Mucosa of stomach (tissue), 1 donor: ENCODE results near the gene HOXA5.
A peak's percentile ranks its signal among the peaks of the same experiment; 100 is the strongest.

ENCODE experiments used
- H3K27me3 ChIP-seq: one replicate; pipeline ENCODE4 v1.7.0; 2013; ENCODE audit warnings: mild to moderate bottlenecking, low read length; ENCODE audit not compliant: control insufficient read depth, insufficient read depth
- H3K36me3 ChIP-seq: one replicate; pipeline ENCODE4 v1.7.0; 2013; ENCODE audit warnings: low read length; ENCODE audit not compliant: control insufficient read depth, insufficient read depth
- H3K4me1 ChIP-seq: one replicate; pipeline ENCODE4 v1.7.0; 2013; ENCODE audit warnings: mild to moderate bottlenecking, low read length; ENCODE audit not compliant: control insufficient read depth, insufficient read depth
- H3K4me3 ChIP-seq: one replicate; pipeline ENCODE4 v1.7.0; 2013; ENCODE audit warnings: low read length
- H3K9ac ChIP-seq: one replicate; pipeline ENCODE4 v1.7.0; 2013; ENCODE audit warnings: mild to moderate bottlenecking, low read length, moderate library complexity
- H3K9me3 ChIP-seq: one replicate; pipeline ENCODE4 v1.7.0; 2013; ENCODE audit warnings: mild to moderate bottlenecking, low read length, moderate library complexity; ENCODE audit not compliant: control insufficient read depth
- donor health status: Pancreatic carcinoma.

HOXA5 gene

DNA sequence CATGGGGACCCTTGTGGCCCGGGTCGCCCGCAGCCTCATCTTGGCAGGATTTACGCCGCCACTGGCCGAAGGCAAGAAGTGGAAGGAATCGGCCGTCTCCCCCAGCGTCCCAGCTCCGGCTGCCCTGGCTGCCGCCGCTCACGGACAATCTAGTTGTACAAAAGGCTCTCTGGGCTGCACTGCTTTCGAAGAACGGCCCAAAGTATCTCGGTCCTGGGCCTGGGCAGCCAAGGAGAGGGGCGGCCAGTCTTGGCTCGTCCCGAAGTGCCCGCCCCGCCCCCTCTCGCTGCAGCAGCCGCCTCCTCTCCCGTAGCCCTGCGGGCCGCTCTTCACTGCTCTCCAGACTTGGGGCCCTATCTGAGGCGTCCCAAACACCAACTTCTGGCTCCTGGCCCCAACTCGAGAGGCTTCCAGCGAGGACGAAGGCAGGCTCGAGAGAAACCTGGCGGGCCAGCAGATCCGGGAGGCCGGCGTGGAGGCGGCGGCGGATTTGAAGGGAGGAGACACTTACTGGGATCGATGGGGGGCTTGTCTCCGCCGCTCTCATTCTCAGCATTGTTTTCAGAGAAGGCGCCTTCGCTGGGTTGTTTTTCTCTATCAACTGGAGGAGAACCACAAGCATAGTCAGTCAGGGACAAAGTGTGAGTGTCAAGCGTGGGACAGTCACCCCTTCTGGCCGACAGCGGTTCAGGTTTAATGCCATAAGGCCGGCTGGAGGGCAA is 21.0 kb upstream of the HOXA5 start:
- Histone ChIP-seq H3K4me1 (peaks cover 18% of the 10 kb centered on the region), H3K27me3 (peaks cover 99% of the 10 kb centered on the region), H3K9me3 (no peaks in the 10 kb centered on the region), H3K4me3 (no peak overlapping the region), H3K36me3 (no peaks in the 10 kb centered on the region), H3K9ac (no peak overlapping the region)

DNA sequence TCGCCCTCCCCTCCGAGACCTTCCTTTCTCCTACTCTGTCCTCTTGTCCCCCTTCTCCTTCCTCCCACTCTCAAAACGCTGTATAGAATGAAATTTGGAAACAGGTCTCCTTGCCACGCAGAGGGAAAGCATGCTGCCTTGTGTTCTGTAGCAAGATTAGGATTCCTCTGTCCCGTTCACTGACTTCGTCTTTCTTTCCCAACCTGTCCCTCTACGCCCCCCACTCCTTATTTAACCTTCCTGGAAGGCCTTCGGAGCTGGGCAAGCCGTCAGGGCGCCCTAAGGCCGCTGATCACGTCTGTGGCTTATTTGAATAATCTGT is 20.5 kb upstream of the HOXA5 start:
- no peak overlapping the region for H3K4me3 ChIP-seq
- no peak overlapping the region for H3K9ac ChIP-seq
- H3K4me1 ChIP-seq, result peaks cover 18% of the 10 kb centered on the region
- H3K9me3 ChIP-seq, result no peaks in the 10 kb centered on the region
- peaks cover 99% of the 10 kb centered on the region for H3K27me3 ChIP-seq
- H3K36me3 ChIP-seq, result no peaks in the 10 kb centered on the region

DNA sequence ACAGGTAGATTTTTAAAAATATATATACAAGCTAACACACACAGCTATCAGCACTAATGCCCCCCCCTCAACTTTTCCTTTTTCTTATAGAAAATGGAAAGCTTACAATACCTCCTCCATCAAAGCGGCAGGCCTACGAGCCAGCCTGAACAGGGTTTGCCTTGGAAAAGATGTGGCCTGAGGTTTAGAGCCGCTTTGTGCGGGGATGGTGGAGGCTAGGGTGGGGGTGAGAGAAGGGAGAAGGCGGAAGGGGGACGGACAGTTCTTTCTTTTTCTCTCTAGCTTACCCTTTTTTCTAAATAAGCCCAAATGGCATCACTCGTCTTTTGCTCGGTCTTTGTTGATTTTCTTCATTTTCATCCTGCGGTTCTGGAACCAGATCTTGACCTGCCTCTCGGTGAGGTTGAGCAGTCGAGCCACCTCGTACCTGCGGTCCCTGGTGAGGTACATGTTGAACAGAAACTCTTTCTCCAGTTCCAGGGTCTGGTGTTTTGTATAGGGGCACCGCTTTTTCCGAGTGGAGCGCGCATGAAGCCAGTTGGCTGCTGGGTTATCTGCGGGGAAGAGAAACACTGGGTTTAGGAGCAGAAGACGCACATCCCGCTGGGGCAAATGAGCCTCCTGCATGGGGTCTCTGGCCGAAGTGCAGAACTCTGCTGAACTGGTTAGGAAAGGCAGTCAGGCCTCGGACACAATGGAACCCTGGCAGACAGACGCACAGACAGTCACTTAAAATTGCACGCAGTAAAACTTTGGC is 20.0 kb upstream of the HOXA5 start:
- Histone ChIP-seq H3K4me1 (peaks cover 18% of the 10 kb centered on the region), H3K9ac (no peak overlapping the region), H3K27me3 (peaks cover 99% of the 10 kb centered on the region), H3K9me3 (no peaks in the 10 kb centered on the region), H3K4me3 (no peak overlapping the region), H3K36me3 (no peaks in the 10 kb centered on the region)

- Histone ChIP-seq H3K4me3 (no peak overlapping the region), H3K4me1 (peaks cover 18% of the 10 kb centered on the region), H3K27me3 (peaks cover 99% of the 10 kb centered on the region), H3K9ac (no peak overlapping the region), H3K36me3 (no peaks in the 10 kb centered on the region), H3K9me3 (no peaks in the 10 kb centered on the region)
Measured at GRCh38 chr7:27162561-27163287, 19.2 kb upstream of the HOXA5 start.

DNA sequence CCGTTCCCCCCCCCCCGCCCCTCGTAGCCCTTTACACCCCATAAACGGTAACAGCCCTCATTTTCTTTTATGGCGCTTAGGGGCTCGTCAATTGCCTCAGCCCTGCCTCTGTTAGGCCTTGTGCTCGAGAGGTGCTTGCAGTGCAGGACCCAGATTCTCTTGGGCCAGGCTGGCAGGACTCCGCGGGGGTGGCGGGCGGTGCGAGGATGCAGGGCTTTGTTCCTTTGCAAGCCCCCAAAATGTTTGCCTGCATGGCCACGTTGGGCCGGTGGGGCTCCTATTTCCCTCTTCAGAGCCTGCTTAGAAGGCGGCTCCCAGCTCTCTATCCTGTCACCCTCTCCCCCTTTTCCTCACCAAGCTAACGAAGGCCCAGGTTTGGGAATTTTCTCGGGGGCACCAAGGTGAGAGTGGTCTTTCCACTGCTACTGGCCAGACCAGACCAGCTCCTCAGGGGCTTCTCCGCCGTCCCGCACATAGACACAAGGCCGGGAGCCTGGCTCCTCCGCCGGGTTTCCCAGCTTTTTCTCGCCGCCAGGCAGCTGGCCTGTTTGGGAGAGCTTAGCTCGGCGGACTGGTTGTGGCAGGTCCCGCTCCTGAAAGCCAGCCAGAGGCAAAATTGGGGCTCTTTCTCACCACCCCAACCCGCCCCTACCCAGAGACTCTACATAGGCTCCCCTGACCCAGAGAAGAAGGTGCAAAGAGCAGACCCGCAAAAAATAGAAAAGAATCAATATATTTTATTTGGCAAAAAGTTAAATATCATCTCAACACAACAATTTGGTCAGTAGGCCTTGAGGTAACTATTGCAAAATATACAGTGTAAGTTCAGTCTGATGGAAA is 18.5 kb upstream of the HOXA5 start:
- H3K4me3 ChIP-seq, result no peak overlapping the region
- peaks cover 99% of the 10 kb centered on the region for H3K27me3 ChIP-seq
- H3K9ac ChIP-seq, result no peak overlapping the region

GRCh38 chr7:27161214-27161720 is 17.8 kb upstream of the HOXA5 start:
- peak overlapping the region; percentile 31 for H3K9ac ChIP-seq
- peaks cover 99% of the 10 kb centered on the region for H3K27me3 ChIP-seq
- H3K4me3 ChIP-seq, result peak overlapping the region; percentile 50

More for the DNA sequence above, 18.5 kb upstream of the HOXA5 start:
- H3K4me1 ChIP-seq, result peaks cover 18% of the 10 kb centered on the region
- H3K36me3 ChIP-seq, result no peaks in the 10 kb centered on the region
- H3K9me3 ChIP-seq, result no peaks in the 10 kb centered on the region

DNA sequence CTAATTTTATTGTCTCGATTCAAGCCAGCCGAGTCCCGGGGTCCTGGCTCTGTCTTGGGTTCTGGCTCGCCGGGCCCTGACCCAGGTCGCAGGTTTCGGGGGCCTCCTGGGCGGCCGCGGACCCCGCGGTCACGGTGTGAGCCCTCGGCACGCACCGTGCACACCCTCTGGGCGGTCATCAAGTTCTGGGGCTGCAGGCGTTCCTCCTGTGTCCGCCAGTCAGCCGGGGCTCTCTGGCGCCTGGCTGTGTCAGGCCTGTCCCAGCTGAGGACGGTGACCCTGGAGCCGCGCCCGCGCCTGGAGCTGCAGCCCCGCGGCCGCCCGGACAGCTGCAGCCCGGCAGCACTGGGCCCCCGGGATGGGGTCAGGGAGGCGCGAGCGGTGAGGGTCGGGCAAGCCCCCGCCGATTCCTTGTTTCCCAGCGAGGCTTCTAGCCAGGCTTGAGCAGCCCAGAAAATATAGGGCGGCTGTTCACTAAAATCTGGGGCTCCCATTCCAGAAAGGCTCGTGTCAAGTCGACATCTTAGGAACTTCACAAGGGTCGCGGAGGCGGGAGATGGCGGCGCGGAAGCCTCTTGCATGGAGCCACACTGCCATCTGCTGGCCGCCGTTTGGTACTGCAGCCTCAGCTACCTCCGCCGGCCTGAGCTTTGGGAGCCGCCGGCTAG is 17.2 kb upstream of the HOXA5 start:
- Histone ChIP-seq H3K4me3 (peak overlapping the region; percentile 50), H3K9me3 (no peaks in the 10 kb centered on the region), H3K4me1 (peaks cover 24% of the 10 kb centered on the region), H3K9ac (peak overlapping the region; percentile 47), H3K36me3 (no peaks in the 10 kb centered on the region), H3K27me3 (peaks cover 99% of the 10 kb centered on the region)

More at GRCh38 chr7:27161214-27161720, 17.8 kb upstream of the HOXA5 start:
- peaks cover 18% of the 10 kb centered on the region for H3K4me1 ChIP-seq
- no peaks in the 10 kb centered on the region for H3K36me3 ChIP-seq
- no peaks in the 10 kb centered on the region for H3K9me3 ChIP-seq

- no peaks in the 10 kb centered on the region for H3K9me3 ChIP-seq
- peaks cover 99% of the 10 kb centered on the region for H3K27me3 ChIP-seq
- H3K36me3 ChIP-seq, result no peaks in the 10 kb centered on the region
- H3K9ac ChIP-seq, result peak overlapping the region; percentile 22
- peak overlapping the region; percentile 50 for H3K4me3 ChIP-seq
- peaks cover 29% of the 10 kb centered on the region for H3K4me1 ChIP-seq
Measured at GRCh38 chr7:27160145-27160545, 16.7 kb upstream of the HOXA5 start.

DNA sequence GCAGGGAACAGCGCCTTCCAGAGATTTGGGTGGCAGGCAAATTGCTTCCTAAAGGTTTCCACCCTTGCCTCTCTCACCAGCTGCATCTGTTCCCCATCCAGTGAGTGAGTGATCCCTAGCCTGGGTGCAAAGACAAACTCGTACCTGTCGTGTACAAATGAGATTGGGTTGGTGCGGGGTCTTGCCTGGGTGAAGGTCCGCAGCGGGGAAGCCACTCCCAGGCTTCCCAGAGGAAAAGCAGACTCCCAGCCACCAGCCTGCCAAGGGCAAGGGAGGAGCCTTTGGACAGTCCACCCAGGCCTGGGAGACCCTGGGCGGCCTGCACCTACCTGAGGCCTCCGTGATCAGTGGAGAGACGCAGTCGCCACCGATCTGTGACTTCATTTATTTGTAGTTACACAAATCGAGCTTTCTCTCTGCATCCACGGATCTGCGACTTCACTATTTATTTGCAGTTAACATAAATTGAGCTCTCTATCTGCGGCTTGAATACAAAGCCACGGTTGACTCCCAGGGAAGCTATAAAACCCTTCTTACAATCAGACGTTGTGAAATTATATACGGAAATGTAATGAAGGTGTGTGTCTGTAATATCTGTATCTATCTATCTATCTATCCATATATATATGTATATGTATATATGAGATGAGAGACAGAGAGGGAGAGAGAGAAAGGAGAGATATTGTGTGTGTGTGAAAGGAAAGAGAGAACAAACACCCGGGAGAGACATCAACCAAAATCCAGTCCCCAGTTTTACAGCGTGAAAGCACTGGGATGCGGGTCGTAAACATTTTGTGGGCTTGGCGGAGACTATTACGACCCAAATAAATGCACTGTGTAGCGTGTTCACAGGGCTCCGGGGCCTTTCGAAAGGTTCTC is 16.0 kb upstream of the HOXA5 start:
- no peak overlapping the region for H3K4me3 ChIP-seq
- peaks cover 99% of the 10 kb centered on the region for H3K27me3 ChIP-seq
- H3K4me1 ChIP-seq, result peaks cover 32% of the 10 kb centered on the region
- H3K9me3 ChIP-seq, result no peaks in the 10 kb centered on the region
- no peaks in the 10 kb centered on the region for H3K36me3 ChIP-seq
- H3K9ac ChIP-seq, result peak overlapping the region; percentile 22

- Histone ChIP-seq H3K4me3 (no peak overlapping the region), H3K36me3 (no peaks in the 10 kb centered on the region), H3K9ac (no peak overlapping the region), H3K27me3 (peaks cover 99% of the 10 kb centered on the region), H3K4me1 (peaks cover 28% of the 10 kb centered on the region), H3K9me3 (no peaks in the 10 kb centered on the region)
Measured at GRCh38 chr7:27158436-27159265, 15.2 kb upstream of the HOXA5 start.
